ENCODE data around the gene MUC5B. TPM values are rescaled to one million over a fixed set of nuclear protein-coding genes. Genes with fewer than 3 reads are reported as not detected.
"Not testable (repeated sequence)": the region's sequence is repeated elsewhere in the genome, so short reads cannot be mapped to it uniquely, and the experiment has no call there.

Gene MUC5B
- total and polyA plus RNA-seq, 11 donors, result 0.01 TPM; not detected in 10

- Histone ChIP-seq H3K27me3 (peaks cover 0 to 7% (median under 1%) of the 10 kb centered on the region in 9 donors), H3K27ac (no peak overlapping the region), H3K9me3 (peaks cover 0 to 36% (median 25%) of the 10 kb centered on the region in 12 donors), H3K36me3 (no peaks in the 10 kb centered on the region), H3K4me1 (no peaks in the 10 kb centered on the region), H3K4me3 (no peak overlapping the region)
- WGBS, 4 donors, result 90 to 92% (median 92%) methylated on average over 24 to 39 of the region's 39 CpGs
- peak in 2 of 5 donors; percentile 4 to 17 for DNase-seq
- intact Hi-C loops (cut with DNase I), result loop anchor here in 3 of 10 donors (10.0 kb wide), 2 partner anchors 246 to 366 kb away; partner anchors contain the start of gene DUSP8 (in 2 of the 3)
- TF ChIP-seq POLR2A (IDR thresholded peaks at IDR 0.05) (no peak), CTCF (IDR thresholded peaks at IDR 0.05) (no peak)
- ATAC-seq, result no peak
Observed at GRCh38 chr11:1208394-1209261, 14.2 kb upstream of the MUC5B start.

DNA sequence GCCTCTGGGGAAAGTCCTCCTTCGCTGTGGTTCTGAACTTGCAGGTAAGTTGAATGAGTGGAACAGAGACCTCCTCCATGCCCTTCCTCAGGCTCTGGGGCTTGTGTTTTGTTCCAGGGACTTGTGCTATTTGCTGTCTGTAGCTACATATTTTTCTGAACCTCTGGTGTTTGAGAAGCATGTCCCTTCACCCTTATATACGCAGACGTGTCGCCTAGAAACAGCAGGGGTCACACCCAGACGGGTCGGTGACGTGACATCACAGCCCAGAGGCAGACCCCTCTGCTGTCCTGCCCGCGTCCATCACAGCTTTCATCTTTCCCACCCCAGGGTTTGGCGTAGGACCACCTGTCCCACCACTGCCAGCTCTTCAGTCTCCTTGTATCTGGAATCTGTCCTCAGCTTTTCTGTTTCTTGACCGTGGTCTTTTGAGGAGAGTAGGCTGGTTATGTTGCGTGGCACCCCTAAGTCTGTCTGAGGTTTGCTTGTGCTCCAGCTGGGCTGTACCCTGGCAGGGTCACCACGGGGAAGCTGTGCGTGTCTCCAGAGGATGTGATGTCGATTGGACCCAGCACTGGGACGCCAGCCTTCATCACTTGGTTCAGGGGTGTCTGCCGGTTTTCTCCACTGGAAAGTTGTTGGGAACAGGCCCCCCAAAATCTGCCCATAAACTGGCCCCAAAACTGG, 13.4 kb upstream of the MUC5B start:
- peak in 1 of 5 donors; percentile 5 for DNase-seq
- WGBS, 4 donors, result 88 to 92% (median 91%) methylated on average over 17 of the region's 17 CpGs
- Histone ChIP-seq H3K27ac (no peak overlapping the region), H3K27me3 (peaks cover 0 to 7% (median 0%) of the 10 kb centered on the region in 9 donors), H3K4me1 (no peaks in the 10 kb centered on the region), H3K9me3 (peaks cover 0 to 41% (median 25%) of the 10 kb centered on the region in 12 donors), H3K36me3 (no peaks in the 10 kb centered on the region), H3K4me3 (no peak overlapping the region)
- no peak for ATAC-seq
- TF ChIP-seq CTCF (IDR thresholded peaks at IDR 0.05), result no peak
- no peak for TF ChIP-seq POLR2A (IDR thresholded peaks at IDR 0.05)
- intact Hi-C loops (cut with DNase I), result loop anchor here in 3 of 10 donors (10.0 kb wide), 2 partner anchors 245 to 365 kb away; partner anchors contain the start of gene DUSP8 (in 2 of the 3)

DNA sequence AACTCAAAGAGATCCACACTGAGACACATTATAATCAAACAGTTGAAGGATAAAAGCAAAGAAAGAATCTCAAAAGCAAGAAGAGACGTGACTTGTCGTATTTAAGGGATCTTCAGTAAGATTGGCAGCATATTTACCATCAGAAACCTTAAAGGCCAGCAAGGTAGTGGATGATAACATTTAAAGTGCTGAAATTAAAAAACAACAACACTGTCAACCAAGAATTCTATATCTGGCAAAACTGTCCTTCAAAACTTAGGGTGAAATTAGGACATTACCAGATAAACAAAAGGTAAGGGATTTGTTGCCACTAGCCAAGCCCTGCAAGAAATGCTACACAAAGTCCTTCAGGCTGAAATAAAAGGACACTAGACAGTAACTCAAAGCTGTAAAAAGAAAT, 11.0 kb upstream of the MUC5B start:
- DNase-seq (no peak), ATAC-seq (no peak)
- no peaks in the 10 kb centered on the region for H3K36me3 ChIP-seq
- H3K27me3 ChIP-seq, result peaks cover 0 to 7% (median 0%) of the 10 kb centered on the region in 9 donors
- peaks cover 0 to 49% (median 25%) of the 10 kb centered on the region in 12 donors for H3K9me3 ChIP-seq
- intact Hi-C loops (cut with DNase I), result no loop called here
- 81 to 88% (median 85%) methylated on average over 2 of the region's 2 CpGs for WGBS, 4 donors
- H3K27ac ChIP-seq, result no peak overlapping the region
- TF ChIP-seq CTCF (IDR thresholded peaks at IDR 0.05) (no peak), POLR2A (IDR thresholded peaks at IDR 0.05) (no peak)
- H3K4me1 ChIP-seq, result no peaks in the 10 kb centered on the region
- no peak overlapping the region for H3K4me3 ChIP-seq

DNA sequence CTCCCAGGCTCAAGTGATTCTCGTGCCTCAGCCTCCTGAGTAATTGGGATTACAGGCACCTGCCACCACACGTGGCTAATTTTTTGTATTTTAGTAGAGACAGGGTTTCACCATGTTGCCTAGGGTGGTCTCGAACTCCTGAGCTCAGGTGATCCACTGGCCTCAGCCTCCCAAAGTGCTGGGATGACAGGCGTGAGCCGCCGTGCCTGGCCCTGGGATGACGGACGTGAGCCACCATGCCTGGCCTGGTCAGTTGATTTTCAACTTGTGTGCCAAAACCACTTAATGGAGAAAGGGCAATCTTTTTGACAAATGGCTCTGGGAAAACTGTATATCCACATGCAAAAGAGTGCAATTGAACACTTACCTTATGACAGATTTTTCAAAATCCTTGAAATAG, 7.0 kb upstream of the MUC5B start:
- peak in 1 of 5 donors; percentile 15 for DNase-seq
- H3K4me1 ChIP-seq; H3K4me3 ChIP-seq; ATAC-seq; H3K27ac ChIP-seq; H3K36me3 ChIP-seq; intact Hi-C loops (cut with DNase I): not testable (repeated sequence)
- WGBS, 4 donors, result 78 to 84% (median 83%) methylated on average over 8 of the region's 8 CpGs
- H3K9me3 ChIP-seq, result peaks cover 0 to 45% (median 19%) of the 10 kb centered on the region in 12 donors
- H3K27me3 ChIP-seq, result peaks cover 4 to 28% (median 13%) of the 10 kb centered on the region in 9 donors

Data from heart left ventricle (tissue), 16 donors.